ENCODE results near the gene ARMC5.
"Not testable (repeated sequence)": the region's sequence is repeated elsewhere in the genome, so short reads cannot be mapped to it uniquely, and the experiment has no call there.

The ARMC5 gene

DNA sequence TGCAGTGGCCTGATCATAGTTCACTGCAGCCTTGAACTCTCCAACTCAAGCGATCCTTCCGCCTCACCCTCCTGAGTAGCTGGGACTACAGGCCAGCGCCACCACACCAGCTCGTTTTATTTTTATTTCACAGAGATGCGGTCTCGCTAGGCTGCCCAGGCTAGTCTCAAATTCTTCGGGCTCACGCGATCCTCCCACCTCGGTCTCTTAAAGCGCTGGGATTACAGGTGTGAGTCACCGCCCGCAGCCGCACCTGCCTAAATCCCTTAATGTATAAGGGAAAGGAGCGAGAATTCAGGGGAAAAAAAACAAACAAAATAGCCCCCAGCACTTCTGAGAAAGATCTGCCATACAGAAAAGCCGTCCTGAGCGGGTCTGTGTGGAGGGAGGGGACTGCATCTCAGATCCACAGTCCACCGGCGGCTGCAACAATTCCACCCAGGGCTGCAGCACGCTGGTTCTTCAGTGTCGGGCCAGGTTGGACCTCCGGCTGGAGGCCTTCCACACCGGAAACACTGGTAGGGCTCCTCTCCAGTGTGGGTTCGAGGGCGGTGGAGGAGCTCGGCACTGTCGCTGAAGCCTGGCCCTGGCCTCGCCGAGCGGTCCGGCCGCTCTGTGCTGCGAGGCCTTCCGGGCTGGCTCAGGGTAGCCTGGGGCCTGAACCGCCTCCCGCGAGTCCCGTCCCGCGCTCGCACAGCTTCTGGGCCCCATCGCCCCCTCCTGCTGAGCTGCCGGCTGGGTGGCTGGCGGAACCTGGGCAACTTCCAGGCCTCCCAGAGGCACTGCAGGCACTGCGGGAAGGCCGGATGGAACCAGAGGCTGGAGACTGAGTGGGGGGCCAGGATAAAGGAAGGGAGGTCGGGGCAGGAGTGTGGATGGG, 23.7 kb upstream of the ARMC5 start:
- no peak for DNase-seq

DNA sequence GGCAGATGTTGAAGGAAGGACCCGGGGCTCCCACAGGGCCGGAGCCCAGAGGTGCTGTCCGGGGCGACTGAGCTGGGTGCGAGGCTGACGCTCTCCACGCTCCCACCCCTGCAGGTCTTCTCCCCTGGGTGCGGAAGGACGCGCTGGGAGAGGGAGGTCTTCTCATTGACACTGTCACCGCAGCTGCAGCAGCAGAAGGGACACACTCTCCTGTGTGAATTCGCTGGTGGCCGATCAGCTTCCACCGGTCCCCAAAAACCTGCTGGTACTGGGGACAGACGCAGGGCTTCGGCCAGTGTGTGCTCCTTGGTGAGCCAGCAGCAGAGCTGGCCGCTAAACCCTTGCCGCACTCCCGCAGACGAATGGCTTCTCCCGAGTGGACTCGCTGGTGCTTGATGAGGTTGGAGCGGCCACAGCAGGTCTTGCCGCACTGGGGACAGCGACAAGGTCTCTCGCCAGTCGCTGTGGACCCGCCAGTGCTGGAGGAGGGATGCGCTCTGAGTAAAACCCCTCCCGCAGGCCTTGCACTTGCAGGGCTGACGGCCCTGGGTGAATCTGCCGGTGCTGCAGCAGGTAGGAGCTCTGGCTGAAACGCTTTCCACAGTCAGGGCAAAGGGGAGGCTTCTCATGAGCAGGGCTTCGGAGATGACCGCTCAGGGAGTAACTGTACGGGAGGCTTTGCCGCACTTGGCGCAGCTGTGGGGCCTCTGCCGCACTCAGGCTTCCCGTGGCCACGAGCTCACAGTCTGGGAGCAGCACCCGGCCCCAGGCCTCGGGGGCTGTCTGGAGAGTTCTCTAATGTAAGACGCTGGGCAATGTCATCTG, 22.9 kb upstream of the ARMC5 start:
- no peak for DNase-seq

GRCh38 chr16:31438414-31438813, 20.9 kb upstream of the ARMC5 start:
- DNase-seq = no peak

GRCh38 chr16:31439023-31439422, 20.3 kb upstream of the ARMC5 start:
- DNase-seq = not testable (repeated sequence)

GRCh38 chr16:31439519-31439918, 19.8 kb upstream of the ARMC5 start:
- DNase-seq = no peak

DNA sequence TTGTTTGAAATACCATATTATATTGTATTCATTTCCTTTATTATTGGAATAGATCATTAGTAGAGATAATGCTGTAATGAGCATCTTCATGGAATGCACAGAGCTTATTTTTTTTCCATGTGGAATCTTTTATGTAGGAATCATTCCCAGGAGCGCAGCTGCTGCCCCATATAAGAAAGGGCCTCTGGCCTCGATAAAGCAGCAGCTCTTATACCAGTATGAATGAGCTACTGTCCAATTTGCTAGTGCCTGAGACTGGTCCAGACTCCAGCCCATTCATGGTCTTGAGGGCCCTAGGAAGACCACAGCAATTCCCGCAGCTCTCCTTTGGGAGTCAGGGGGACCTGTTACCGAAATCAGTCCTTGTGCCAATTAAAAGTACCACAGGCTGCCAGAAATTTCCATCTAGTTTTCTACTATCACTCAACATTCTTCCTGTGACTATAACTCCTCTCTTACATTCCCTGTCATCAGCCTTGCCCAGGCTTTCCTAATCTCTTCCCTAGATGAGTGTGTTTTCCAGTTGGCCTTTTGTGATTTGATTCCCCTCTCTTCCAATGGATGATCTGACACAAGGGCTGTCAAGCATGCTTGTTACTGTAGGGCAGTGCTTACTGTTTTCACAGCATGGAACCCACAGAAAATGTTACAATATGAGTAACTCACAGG, 18.7 kb upstream of the ARMC5 start:
- no peak for DNase-seq

DNA sequence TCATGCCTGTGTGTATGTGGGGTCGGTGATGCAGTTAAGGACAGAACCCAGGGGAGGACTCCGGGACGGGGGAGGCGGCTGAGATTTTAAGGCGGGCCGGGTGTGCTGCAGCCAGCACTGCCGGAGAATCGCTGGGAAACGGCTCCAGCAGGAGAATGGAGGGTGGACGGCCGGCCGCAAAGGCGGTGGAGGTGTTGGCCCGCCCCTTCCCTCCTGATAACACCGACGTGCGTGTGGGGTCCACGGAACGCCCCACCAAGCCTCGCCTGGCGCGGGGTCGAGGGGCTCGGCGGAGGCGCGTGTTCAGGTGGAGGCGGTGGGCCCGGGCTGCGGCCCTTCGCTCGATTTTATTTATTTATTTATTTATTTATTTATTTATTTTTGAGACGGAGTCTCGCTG, 17.3 kb upstream of the ARMC5 start:
- DNase-seq = no peak

GRCh38 chr16:31445931-31446330, 13.4 kb upstream of the ARMC5 start:
- not testable (repeated sequence) for DNase-seq

GRCh38 chr16:31451201-31451600, 8.1 kb upstream of the ARMC5 start:
- no peak for DNase-seq

GRCh38 chr16:31451681-31452351, 7.5 kb upstream of the ARMC5 start:
- peak; percentile 80 for DNase-seq

- no peak for DNase-seq
Measured at GRCh38 chr16:31452631-31453106, 6.6 kb upstream of the ARMC5 start.

DNA sequence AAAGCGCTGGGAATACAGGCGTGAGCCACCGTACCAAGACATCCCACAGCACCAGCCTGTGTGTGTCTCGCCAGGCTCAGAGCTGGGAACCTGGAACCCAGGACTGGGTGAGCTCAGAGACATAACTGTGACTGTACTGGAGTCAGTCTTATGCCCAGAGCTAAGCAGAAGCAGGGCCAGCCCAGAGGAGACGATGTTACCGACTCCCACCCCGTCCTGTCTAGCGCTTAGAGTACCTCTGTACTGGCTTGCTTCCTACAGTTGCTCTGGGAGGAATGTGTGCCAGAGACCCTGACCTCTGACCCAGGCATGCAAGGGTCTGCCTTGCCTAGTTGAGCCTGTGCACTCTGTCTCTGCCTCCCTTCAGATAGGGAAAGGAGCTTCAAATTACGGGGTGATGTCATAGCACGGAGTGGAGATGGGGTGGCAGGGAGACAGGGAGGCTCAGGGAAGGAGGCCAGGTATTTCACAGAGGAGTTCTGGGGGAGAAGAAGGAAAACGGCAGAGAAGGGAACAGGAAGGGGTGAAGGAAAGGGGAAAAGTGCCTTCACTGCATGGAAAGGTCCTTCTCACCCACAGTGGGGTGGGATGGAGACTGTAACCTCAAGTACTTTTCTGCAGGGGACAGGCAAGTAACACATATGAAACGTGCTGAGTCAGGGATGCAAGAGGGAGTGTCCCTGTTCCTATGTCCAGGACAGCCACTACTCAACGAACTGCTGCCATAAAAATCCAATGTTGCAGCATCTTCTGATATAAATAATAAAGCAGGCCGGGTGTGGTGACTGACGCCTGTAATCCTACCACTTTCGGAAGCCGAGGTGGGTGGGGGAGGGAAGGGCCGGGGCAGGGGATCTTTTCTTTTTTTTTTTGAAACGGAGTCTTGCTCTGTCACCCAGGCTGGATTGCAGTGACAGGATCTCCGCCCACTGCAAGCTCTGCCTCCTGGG, 5.8 kb upstream of the ARMC5 start:
- DNase-seq = peak; percentile 23

DNA sequence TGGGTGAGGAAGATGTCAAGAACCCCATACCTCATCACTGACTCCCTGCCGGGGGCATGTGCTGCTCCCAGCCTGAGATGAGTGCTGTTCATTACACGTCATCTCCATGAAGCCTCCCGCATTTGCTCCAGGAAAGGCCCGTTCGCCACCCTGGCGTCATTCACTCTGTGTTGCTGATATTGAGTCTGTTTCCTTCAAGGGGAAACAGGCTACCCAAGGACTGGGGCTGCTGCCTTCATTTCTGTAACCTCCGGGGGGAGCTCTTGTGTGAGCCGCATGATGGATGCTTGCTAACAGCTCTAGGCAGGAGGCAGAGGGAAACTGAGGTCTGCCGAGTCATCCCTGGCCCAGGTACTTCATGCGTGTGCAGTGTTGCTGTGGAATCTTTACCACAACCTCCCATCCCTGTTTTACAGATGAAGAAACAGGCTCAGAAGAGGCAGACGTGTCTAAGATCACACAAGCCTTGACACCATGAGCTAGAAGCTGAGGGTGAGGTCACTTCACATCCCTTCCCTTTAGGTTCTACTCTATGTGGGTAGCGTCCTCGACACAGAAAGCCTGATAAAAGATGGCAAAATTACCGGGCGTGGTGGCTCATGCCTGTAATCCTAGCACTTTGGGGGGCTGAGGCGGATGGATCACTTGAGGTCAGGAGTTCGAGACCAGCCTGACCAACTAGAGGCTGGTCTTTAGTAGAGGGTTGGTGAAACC, 3.5 kb upstream of the ARMC5 start:
- no peak for DNase-seq

GRCh38 chr16:31456988-31457360, 2.3 kb upstream of the ARMC5 start:
- DNase-seq = no peak

DNA sequence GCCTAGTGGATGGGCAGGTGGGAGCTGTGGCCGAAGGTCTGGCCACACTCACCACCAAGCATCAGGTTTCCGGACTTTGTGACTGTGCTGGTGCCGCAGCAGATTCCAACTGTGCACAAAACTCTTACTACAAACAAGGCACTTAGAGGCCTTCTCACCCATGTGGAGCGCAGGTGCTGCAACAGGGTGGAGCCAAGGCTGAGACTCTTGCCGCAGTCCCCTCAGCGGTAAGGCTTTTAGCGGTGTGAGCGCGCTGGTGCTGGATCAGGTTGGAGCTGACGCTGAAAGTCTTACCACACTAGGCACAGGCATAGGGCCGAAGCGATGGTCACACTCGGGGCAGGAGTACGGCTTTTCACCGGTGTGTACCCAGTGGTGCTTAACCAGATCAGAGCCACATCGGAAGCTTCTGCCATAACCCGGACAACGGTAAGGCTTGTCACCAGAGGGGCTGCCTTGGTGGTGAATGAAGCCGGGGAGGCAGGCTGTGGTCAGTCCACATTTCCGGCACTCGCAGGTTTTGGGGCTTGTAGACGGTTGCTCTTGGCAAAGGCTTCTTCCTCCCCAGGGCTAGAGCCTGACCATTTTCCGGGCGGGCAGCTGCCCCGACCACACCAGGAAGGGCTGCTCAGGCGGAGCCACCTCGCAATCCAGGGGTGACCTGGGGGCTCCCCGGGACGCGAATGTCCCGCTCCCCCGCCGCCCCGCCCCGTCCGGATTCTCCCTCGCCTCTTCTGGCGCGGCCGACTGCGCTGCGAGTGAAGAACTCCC, 1.0 kb upstream of the ARMC5 start:
- DNase-seq = peak; percentile 30

DNA sequence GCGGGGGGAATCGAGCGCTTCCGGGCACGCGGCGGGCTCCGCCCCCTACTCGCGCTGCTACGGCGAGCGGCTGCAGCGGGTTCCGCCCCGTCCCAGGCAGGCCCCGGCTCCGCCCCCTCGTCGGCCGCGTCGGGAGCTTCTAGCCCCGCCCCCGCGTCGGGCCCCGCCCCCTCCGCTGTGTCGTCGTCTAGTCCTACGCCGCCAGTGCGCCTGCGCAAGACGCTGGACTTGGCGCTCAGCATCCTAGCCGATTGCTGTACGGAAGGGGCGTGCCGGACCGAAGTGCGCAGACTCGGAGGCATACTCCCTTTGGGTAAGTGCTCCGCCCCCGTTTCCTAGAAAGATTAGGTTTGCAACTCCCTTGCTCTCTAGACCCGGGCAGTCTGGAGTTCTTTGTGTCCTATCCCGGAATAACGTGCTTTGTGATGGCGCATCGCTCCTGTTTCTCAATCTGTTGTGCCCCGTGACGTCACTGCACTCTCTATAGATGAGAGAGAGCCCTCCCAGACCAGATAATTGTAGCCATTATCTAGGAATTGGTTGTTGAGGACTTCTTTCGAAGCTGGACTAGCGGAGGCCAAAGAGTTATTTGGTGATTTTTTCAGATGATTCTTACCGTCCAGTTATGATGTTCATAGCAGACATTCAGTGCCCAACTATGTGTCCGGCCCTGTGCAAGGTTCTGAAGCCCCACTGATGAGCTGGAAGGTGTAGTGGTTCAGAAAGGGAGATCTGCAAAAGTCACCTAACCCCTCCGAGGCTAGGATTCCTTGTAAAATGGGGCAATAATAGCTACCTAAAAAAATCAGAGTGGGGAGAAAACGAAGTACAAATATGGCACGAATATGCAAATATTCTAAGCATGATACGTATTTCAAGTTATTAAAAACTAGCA, 633 bp downstream of the ARMC5 start:
- DNase-seq = peak; percentile 98

- peak; percentile 24 for DNase-seq
Measured at GRCh38 chr16:31460582-31461002, 1.3 kb downstream of the ARMC5 start.

GRCh38 chr16:31461201-31461920, 2.1 kb downstream of the ARMC5 start:
- no peak for DNase-seq

Data from NCI-H2227 treated with DMSO at 0.1 percent for 48 hours (cell line).